GM04503 (cell line): ENCODE measurements around the gene RBMS1.
"Not testable (repeated sequence)": the region's sequence is repeated elsewhere in the genome, so short reads cannot be mapped to it uniquely, and the experiment has no call there.

Experiments used
- DNase-seq: peaks from one replicate; pipeline ENCODE4 v3.0.0-alpha.2; 2012; ENCODE audit warnings: low read depth

RBMS1 gene

GRCh38 chr2:160433466-160434140 lies 60.0 kb downstream of the RBMS1 start:
- DNase-seq, result no peak

GRCh38 chr2:160432633-160433032 lies 61.0 kb downstream of the RBMS1 start:
- no peak for DNase-seq

DNA sequence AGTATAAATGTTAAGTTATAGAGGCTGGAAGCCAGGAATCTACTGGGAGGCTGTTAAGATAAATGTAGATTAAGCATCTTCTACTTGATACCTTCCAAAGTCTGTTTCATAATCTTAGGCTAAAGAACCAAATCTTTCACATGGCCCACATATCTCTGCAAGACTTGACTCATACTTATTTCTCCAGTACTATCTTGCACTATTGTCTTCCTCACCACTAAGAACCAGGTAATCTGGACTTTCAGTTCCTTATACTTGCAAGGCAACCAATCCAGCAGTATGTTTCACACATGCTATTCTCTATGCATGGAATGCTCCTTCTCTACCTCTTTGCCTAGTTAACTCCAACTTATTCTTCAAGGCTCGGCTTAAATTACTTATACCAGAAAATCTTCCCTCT lies 62.2 kb downstream of the RBMS1 start:
- no peak for DNase-seq

DNA sequence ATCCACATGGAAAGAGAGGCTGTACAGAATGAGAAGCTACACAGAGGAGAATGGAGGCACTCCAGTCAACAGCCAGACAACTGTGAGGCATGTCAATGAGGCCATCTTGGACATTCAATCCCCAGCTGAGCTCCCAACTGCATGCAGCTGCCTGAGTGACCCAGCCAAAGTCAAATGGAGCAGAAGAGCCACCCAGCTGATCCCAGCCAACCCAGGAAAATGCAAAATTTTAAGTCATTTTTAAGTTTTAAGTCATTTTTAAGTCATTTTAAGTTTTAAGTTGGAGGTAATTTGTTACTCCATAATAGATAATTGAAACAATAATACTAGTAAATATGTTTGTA lies 63.6 kb downstream of the RBMS1 start:
- no peak for DNase-seq

GRCh38 chr2:160429248-160430000 lies 64.2 kb downstream of the RBMS1 start:
- no peak for DNase-seq

GRCh38 chr2:160428405-160428763 lies 65.2 kb downstream of the RBMS1 start:
- no peak for DNase-seq

DNA sequence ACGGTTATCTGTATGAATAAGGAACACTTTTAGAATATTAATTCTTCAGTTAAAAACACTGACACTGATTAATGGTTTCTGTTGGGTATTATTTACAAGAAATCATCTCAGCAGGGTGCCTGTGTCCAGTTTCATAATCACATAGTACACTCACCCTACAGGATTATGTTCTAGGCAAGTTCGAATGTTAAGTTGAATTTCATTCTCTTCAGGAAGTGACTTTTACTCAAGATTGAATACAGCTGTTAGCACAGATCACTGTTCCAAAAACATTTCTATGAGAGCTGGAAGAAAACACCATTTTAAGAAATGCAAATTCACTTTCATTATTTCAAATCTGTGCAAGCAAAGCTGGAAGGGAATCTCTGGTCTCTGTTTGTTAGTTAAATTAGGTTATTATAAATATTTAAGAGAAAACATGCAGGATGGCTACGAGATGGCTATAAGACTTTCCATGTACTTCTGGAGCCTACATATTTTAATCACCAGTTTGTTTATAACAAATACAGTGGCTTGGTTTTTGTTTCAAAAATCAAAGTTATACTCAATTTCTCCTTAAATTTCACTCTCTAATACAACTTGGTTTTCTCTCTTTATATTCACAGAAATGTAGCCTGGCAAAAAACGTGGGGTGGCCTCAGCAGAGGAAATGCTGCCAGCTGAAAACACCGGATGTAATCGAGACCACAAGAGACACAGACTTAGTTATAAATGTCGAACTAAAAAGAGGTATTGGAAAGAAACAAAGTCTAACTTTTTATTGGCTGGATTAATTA lies 65.8 kb downstream of the RBMS1 start:
- DNase-seq, result no peak

GRCh38 chr2:160426604-160427003 lies 67.0 kb downstream of the RBMS1 start:
- DNase-seq, result no peak

- DNase-seq, result no peak
These were observed 68.0 kb downstream of the RBMS1 start for GRCh38 chr2:160425434-160426151.

DNA sequence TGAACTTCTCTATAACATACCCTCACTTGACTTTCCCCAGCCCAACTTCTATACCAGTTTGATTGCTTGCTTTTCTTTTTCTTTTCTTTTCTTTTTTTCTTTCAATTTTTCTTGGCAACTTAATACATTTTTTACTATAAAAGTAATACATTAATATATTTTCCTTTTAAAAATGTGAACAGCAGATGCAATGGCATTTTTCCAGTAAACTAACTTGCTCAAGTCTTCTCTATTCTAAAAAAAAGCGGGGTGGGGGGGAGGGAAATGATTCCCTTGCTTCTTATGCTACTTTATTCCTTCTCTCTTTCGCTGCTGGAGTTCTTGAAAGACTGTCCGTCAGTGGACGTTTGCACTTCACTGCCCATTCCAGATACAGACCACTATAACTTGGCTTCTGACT lies 70.5 kb downstream of the RBMS1 start:
- DNase-seq, result no peak

- not testable (repeated sequence) for DNase-seq
These were observed 71.7 kb downstream of the RBMS1 start for GRCh38 chr2:160421646-160422501.

DNA sequence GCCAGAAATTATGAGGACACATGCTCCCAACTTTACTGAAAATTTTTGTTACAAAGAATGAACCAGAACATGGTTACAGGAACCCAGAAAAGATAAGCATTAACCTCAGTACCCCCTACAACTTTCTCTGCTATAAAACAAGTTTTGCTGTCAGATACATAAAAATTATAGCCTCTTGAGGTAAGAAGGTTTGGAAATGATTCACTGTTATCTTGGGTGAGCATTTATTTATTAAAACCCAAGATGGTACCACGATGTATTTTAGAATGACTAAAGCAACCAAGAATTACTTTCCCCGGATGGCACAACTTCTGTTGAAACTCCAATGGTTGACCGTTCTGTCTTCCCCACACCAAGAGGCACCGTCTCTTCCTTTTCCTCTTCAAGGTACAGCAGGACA lies 72.9 kb downstream of the RBMS1 start:
- no peak for DNase-seq

- DNase-seq, result no peak
These were observed 73.7 kb downstream of the RBMS1 start for GRCh38 chr2:160419776-160420505.

DNA sequence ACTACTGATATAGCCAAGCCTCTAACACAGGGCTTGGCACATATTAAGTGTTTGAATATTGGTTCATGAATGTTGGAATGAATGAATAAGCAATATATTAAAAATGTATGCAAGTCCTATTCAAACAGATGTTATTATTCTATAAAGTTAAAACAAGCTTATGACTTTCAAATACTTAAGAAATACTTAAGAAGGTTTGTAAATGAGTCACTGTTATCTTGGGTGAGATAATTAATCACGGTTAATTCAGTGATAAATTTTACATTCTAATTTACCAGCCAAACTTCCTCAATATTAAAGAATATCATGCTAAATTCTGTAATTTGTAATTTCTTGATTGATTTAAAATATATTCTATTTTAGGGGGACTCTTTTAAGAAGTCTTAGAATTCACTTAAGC lies 74.8 kb downstream of the RBMS1 start:
- no peak for DNase-seq

- no peak for DNase-seq
These were observed 75.2 kb downstream of the RBMS1 start for GRCh38 chr2:160418398-160418765.

GRCh38 chr2:160417745-160418397 lies 75.7 kb downstream of the RBMS1 start:
- DNase-seq, result peak; percentile 69

GRCh38 chr2:160415991-160416390 lies 77.6 kb downstream of the RBMS1 start:
- no peak for DNase-seq

- DNase-seq, result no peak
These were observed 81.7 kb downstream of the RBMS1 start for GRCh38 chr2:160411955-160412354.

DNA sequence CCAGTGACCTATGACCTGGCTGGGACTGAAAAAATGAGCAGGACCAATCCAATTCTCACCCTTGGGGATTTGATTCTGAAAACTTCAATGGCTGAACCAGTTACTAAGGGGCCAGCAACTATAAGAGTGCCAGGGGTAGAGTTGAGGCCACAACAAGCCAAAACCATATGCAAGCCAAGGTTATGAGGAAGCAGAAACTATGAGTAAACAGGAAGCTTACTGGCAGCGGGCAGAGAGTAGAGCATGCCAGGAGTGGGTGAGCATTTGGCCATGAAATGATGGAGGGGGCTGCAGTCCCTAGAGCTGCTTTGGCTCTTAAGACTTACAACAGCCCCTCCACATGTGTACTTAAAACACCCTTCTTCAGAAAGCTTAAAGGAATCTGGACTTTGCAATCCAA lies 82.4 kb downstream of the RBMS1 start:
- no peak for DNase-seq

- no peak for DNase-seq
These were observed 84.1 kb downstream of the RBMS1 start for GRCh38 chr2:160409480-160409879.

DNA sequence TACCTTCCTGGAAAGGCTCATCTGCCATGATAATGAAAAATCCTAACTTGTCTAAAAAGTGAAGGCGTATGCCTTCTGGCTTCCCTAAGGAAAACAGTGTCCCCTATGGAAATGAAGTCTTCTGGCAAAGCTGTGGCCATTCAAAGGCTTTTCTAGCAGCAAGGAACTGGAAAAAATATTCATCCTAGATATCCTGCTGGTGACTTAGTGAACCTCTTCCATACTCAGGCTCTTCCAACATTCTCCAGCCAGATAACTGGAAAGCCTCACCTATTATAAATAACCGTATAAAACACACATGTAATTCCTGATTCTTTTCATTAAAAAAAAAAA lies 84.7 kb downstream of the RBMS1 start:
- DNase-seq, result no peak
